GM18868 (cell line): ENCODE results near the gene CLDN7.

Source experiments
- ATAC-seq: cut with Tn5 transposase; IDR thresholded peaks from one replicate; pipeline ENCODE4 v1.9.1; 2021; ENCODE audit warnings: mild to moderate bottlenecking, moderate library complexity; ENCODE audit not compliant: unreplicated experiment

CLDN7 gene

DNA sequence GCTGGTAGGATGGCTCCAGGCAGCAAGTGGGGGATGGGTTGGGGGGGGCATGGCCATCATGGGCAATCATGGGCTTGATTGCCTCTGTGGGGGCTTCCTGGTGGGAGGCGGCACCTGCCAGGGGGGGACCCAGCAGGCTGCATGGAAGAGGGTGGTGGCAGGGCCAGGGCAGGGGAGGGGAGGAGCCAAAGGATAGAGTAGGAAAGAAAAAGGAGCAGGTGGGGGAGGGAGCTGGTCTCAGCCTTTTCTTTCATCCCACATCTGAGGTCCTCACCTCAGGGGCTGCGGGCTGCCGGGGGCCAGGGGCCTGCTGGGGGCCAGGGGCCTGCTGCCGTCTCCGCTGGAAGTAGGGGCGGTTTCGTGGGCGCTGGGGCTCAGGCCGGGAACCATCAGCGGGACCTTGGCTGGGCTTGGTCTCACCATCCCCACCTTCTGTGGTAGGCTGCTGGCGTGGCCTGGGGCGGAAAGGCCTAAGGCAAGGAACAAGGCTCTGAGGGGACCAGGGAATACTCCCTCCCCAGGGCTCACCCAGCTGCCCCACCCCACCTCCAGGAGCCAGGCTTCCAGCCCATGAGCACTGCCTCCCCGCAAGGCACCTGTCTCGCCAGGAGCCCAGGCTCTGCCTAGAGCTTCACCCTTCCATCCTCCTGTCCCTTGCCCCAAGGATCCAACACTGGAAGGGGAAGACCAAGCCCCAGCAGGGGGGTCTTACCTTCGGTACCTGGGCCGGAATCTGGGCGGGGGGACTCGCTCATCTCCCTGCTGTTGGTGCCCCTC lies 27.2 kb upstream of the CLDN7 start:
- ATAC-seq: no peak

DNA sequence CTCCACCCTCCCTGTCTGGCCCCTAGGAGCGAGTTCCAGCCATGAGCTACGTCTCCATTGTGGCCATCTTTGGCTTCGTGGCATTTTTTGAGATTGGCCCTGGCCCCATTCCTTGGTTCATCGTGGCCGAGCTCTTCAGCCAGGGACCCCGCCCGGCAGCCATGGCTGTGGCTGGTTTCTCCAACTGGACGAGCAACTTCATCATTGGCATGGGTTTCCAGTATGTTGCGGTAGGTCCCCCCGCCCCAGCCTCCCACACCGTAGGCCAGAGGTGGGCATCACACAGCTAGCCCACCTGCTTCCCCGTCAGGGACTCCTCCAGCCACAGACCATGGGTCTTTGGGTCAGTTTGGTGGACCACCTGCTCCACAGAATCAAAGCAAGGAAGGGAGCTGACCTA lies 23.4 kb upstream of the CLDN7 start:
- no peak for ATAC-seq

DNA sequence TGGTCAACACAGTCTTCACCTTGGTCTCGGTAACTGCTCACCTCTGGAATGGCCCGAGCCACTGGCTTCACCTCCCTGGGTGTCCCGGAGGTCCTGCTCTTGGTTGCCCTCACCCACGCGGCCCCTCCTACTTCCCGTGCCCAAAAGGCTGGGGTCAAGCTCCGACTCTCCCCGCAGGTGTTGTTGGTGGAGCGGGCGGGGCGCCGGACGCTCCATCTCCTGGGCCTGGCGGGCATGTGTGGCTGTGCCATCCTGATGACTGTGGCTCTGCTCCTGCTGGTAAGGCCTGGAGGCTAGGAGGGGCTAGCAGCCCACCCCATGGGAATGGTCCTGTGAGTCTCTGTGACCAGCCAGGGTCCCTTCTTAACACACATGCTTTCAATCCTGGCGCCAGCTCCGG lies 22.6 kb upstream of the CLDN7 start:
- no peak for ATAC-seq

DNA sequence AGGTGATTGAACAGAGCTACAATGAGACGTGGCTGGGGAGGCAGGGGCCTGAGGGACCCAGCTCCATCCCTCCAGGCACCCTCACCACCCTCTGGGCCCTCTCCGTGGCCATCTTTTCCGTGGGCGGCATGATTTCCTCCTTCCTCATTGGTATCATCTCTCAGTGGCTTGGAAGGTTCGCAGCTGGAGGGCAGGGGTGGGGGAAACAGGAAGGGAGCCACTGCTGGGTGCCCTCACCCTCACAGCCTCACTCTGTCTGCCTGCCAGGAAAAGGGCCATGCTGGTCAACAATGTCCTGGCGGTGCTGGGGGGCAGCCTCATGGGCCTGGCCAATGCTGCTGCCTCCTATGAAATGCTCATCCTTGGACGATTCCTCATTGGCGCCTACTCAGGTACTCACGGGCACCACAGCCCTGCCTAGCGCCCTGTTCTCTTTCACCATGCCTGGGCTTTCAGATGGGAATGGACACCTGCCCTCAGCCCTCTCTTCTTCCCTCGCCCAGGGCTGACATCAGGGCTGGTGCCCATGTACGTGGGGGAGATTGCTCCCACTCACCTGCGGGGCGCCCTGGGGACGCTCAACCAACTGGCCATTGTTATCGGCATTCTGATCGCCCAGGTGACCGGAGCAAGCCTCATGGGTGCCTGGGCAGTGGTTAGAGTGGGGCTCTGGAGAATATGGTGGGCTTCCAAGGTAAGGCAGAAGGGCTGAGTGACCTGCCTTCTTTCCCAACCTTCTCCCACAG lies 21.4 kb upstream of the CLDN7 start:
- ATAC-seq: no peak

DNA sequence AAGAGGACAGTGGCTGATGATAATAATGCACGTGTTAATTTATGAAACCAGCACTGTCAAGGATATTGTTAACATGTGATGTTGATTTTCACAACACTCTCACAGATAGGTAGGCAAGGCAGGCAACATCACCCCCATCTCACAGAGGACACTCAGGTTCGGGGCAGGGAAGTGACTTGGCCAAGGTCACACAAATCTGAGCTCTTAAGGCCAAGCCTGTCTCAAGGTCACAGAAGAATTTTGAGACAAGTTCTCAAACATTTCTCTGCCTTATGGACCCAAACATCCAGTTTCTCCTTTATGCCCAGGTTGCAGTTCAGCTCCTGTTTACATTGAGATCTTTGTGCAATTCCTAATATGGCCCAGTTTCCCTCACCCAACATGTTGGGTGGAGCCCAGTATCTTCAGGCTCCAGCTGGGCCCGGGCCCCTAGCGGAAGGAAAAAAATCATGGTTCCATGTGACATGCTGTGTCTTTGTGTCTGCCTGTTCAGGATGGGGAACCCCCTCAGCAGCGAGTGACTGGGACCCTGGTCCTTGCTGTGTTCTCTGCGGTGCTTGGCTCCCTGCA lies 20.6 kb upstream of the CLDN7 start:
- ATAC-seq: no peak

DNA sequence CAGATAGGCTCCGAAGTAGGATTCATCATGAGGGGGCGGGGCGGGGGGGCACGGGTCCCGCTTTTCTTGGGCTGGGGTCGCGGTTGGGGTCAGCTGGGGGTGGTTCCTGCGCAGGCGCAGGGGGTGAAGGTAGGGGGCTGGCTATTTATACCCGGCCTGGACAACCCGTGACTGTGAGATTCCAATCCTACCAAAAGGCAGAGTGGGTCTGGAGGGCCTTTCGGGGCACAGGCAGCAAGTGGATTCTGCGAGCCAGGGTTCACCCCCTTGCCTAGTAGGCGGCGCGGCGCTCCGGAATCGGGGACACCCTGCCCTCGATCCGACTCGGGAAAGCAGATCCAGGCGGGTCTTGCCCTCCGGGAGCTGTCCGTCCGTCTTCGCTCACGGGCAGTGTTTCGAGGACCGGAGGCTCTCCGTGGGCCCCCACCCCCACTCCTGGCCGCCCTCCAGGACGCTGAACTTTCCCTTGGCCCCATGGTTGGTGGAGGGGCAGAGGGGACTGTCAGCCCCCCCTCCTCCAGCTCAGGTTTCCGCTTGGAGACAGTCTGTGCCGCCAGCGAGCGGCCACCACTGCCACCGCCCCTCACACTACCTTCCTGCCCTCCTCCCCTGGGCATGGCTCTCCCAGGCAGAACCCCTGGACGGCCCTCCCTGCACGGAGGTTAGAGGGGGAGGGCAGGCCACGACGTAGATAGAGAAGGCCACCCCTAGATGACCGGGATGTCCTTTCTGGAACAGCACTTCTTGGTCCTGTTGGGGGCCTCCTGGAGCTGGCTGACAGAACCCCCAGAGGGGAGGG lies 19.9 kb upstream of the CLDN7 start:
- ATAC-seq: no peak

DNA sequence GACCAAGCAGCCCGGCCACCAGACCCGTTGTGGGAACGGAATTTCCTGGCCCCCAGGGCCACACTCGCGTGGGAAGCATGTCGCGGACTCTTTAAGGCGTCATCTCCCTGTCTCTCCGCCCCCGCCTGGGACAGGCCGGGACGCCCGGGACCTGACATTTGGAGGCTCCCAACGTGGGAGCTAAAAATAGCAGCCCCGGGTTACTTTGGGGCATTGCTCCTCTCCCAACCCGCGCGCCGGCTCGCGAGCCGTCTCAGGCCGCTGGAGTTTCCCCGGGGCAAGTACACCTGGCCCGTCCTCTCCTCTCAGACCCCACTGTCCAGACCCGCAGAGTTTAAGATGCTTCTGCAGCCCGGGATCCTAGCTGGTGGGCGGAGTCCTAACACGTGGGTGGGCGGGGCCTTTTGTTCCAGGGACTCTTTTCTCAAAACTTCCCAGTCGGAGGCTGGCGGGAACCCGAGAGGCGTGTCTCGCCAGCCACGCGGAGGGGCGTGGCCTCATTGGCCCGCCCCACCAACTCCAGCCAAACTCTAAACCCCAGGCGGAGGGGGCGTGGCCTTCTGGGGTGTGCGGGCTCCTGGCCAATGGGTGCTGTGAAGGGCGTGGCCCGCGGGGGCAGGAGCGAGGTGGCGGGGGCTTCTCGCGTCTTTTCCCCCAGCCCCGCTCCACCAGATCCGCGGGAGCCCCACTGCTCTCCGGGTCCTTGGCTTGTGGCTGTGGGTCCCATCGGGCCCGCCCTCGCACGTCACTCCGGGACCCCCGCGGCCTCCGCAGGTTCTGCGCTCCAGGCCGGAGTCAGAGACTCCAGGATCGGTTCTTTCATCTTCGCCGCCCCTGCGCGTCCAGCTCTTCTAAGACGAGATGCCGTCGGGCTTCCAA lies 19.0 kb upstream of the CLDN7 start, which contains the start of gene SLC2A4:
Gene SLC2A4 (plus strand): TSS at position 645 of the 879 bp plus-strand sequence. CDS start 217 bp downstream, at position 862.
- peak; percentile 56 for ATAC-seq

DNA sequence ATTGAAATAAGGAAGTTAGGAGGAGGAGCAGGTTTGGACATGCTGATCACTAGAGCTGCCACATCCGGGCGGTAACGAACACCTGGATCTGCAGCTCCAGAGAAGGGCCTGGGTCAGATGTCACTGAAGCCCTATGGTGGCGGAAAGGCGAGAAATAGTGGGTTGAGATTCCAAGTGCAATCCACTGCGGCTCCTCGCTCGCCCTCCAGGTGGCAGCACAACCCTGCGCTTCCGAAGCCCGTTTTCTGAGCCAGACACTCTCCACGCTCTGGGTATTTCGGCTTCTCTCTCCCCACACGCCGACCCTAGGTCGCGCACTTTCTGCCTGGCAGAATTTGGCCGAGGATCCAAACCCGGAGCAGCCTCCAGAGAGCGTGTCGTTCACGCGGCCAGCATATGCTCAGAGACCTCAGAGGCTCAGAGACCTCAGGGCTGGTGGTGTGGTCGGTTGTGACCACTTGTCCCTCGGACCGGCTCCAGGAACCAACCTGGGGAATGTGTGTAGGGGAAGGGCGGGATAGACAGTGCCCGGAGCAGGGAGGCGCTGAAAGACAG lies 18.3 kb upstream of the CLDN7 start:
- ATAC-seq: peak; percentile 68

DNA sequence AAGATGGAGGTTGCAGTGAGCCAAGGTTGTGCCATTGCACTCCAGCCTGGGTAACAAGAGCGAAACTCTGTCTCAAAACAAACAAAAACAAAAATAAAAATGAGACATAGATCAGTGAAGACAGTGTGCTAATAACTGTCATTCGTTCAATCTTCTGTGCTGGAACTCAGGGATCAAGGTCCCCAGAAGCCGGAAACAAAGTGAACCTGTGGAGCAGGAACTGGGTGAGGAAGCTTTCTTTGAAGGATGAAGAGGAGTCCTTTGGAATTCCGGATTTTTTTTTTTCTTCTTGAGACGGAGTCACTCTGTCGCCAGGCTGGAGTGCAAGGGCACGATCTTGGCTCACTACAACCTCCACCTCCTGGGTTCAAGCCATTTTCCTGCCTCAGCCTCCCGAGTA lies 17.2 kb upstream of the CLDN7 start:
- no peak for ATAC-seq

DNA sequence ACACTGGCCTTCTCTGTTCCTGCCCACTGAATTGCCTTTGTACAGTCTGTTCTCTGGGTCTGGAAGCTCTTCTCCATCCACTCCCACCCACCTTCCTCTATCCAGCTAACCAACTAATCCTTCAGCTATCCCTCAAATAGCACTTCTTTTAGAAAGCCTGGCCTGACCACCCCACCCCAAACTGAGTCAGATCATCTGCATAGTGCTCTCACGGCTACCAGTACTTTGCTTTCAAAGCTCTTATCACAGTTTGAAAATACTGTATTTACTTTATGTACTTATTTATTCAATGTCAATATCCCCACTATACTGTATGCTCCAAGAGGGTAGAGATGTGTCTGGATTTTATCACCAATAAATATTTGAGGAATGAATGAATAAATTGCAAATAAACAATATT lies 4.5 kb upstream of the CLDN7 start:
- no peak for ATAC-seq

DNA sequence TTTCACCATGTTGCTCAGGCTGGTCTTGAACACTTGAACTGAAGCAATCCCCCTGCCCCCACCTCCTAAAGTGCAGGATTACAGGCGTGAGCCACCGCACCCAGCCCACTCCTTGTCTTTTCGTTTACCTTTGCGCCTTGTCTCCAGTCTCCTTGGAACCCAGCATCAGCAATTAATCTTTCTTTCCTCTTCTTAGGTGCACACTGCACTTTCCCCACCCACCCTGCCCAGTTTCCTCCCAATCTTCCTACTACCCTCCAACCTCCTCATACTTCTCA lies 1.5 kb upstream of the CLDN7 start:
- no peak for ATAC-seq

DNA sequence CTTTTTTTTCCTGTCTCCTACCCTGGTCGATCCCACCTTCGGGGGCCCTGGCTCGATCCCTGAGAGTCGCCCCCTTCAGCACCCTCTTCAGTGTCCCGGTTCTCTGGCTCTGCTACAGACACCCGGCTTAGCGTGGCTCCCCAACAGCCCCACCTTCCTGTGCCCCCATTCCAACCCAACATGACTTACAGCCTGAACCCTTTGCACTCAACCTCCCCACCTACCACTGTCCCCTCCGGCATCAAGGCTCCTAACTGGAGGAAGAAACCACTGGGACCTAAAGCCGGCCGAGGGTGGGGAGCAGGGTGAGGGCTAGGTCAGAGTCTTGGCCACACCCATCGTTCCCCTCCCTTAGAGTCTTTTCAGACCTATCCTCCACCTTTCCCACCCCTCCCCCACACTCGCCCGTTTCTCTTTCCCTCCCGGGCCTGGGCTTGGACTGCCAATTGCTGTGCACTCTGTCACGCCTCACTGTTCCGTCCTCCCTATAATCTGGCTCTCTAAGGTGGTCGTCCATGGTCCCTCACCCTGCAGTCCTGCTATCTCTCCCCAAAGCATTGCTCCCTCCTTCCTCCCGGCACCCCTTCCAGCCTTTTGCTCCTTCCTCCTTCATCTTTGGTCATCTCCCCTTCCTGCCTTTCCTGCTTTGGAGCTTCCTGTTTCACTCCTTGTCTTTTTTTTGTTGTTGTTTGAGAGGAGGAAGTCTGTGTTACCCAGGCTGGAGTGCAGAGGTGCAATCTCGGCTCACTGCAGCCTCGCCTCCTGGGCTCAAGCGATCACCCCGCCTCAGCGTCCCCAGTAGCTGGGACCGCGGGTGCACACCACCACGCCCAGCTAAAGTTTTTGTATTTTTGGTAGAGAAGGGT lies 890 bp upstream of the CLDN7 start:
- ATAC-seq: no peak

DNA sequence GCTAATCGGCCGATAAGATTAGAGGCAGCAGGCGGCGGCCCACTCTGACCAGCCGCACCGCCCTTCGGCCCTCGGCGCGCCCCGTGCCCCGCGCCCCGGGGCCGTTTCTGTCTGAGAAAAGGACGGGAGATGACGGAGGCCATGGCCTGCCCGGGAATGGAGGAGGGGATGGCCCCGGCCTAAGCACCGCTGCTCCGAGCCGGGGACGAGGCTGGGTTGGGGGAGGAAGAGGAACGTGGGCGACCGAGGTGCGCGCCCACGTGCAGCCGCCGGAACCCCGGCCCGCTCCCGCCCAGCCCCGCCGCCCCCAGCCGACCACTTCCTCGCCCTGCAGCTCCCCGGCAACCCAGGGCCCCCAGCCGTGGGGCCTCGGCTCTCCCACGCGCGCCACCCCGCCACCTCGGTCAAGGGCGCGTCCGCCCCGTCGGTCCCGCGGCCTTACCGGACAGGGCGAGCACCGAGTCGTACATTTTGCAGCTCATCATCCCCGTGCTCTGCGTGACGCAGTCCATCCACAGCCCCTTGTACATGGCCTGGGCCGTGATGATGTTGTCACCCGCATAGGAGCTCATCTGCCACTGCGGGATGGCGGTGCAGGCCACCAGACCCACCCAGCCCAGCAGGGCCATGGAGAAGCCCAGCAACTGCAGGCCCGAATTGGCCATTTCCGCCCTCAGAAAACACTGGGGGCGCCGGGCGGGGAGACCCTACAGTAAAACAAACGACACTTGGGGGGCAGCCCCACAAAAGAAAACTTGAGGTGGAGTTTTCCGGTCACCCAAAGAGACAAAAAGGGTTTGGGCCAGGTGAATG lies 693 bp downstream of the CLDN7 start:
- no peak for ATAC-seq

DNA sequence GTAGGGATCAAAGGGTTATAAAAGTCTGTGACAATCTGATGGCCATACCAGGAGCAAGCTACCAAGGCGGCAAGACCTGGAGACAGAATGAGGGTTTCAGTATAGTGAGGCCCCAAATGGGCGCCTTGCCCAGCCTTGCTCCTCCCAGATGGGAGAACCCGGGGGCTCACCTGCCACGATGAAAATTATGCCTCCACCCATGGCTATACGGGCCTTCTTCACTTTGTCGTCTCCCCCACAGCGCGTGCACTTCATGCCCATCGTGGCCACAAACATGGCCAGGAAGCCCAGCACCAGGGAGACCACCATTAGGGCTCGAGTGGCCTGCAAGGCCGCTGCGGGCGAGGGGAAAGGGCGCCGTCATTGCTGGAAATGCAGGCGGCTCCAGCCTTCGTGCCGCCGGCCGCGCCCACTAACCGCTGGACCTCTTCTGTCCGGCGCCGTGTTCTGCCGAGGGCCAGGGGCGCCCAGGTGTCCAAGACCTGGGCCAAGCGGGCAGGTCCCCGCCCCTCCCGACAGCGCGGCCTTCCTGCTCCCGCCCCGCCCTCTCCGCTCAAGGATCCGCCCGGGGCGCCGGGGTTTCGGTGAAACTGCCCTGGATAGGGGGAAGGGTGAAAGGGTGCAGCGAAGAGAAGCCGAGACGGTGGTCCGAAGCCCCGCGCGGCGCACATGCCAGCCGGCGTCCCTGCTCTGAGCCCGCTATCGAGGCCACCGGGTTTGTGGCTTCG lies 1.5 kb downstream of the CLDN7 start:
- no peak for ATAC-seq

DNA sequence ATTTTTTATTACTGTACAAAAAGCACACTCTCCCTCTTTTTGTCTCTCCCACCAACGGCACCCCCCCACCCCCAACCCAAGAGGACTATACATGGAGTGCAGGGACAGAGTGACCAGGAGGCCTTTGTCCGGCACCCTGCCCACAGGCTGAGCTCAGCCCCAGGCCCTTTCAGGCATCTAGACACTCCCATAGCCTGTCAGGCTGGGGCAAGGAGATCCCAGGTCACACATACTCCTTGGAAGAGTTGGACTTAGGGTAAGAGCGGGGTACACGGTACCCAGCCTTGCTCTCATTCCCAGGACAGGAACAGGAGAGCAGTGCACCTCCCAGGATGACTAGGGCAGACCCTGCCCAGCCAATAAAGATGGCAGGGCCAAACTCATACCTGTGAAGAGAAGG lies 2.1 kb downstream of the CLDN7 start:
- ATAC-seq: no peak

DNA sequence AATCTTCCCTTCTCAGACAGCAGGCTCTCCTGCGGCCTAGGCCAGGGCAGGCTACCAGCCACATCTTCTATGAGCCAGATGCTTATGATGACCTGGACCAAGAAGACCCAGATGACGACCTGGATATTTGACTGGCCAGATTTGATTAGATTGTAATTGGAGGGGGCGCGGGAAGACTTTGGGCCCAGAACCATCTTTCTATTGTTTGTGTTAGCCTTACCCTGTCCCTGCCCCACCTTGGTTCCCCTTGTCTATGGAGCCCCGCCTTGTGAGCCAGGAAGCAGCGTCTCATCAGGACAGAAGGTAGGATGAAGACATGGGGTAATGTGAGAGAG lies 2.8 kb downstream of the CLDN7 start:
- ATAC-seq: no peak

DNA sequence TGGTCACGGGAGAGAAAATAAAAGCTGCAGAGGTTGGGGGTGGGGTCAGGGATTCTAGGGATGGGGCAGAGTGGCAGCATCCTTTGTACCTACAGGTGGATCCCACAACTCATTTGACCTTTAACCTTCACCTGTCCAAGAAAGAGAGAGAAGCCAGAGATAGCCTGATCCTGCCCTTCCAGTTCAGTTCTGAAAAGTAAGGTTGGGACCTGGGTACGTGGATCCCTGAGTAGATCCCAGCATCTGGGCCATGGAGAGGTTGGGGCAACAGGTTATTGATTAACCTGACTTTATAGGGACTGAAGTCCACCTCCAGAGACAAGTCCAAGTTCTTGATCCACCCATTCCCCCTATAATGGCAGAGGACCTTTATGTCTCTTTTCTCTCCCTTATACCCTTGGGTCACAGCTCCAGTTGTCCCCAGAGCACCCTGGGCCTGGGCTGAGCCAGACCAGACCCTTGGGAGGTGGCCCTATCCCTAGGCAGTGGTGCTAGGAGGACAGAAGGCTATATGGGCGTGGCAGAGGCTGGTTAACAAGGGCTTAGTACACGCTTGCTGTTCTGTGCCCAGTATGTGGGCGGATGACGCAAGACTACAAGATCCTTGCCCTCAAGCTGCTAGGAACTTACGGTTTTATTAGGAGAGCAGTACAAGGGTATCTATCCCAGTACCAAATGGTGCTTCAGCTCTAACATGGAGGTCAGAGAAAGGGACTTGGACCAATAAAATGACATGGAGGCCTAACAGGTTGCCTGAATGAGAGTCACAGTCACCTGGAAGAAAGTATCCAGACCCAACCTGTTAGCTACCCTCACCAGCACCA lies 3.3 kb downstream of the CLDN7 start:
- ATAC-seq: no peak
